Activated CD4-positive, alpha-beta T cell treated with anti-CD3 and anti-CD28 coated beads, Interleukin-2, amount 10 ng/mL, durations not matched to agents 24 days and 14 days (primary cell): Measurements from ENCODE around the gene ATP8A1. TPM values are rescaled to one million over a fixed set of nuclear protein-coding genes. Genes with fewer than 3 reads are reported as not detected.

Source experiments
- DNase-seq: peaks from one replicate; pipeline ENCODE4 v3.0.0; 2022
- H3K27ac Mint-ChIP-seq: one replicate; pipeline ENCODE4 v1.8.0; 2022; ENCODE audit warnings: mild to moderate bottlenecking, mixed read lengths
- H3K27me3 Mint-ChIP-seq: one replicate; pipeline ENCODE4 v1.8.0; 2022; ENCODE audit warnings: mixed read lengths
- H3K36me3 Mint-ChIP-seq: one replicate; pipeline ENCODE4 v1.8.0; 2022; ENCODE audit warnings: low read depth, mild to moderate bottlenecking, mixed read lengths
- H3K4me1 Mint-ChIP-seq: one replicate; pipeline ENCODE4 v1.8.0; 2021; ENCODE audit warnings: mixed read lengths
- H3K4me3 Mint-ChIP-seq: one replicate; pipeline ENCODE4 v1.8.0; 2022; ENCODE audit warnings: mild to moderate bottlenecking, moderate library complexity, mixed read lengths
- H3K9me3 Mint-ChIP-seq: one replicate; pipeline ENCODE4 v1.8.0; 2021; ENCODE audit warnings: mixed read lengths
- intact Hi-C: fragments of 100-400 bp; cut with micrococcal nuclease; formaldehyde crosslinking; loops from one replicate; pipeline ENCODE4 v1.15.1; 2023
- total RNA-seq: library from RNA; stranded (reverse); gene quantifications from 2 replicates; pipeline ENCODE4 v1.2.3, GENCODE V29; 2022

Gene ATP8A1
- total RNA-seq, 1 donor from 2014 or later: 24.3 TPM

GRCh38 chr4:42515156-42515884, 141.6 kb downstream of the ATP8A1 start:
- Mint-ChIP-seq H3K4me3 (no peak overlapping the region), H3K36me3 (peaks cover 3% of the 10 kb centered on the region), H3K4me1 (no peaks in the 10 kb centered on the region), H3K9me3 (no peaks in the 10 kb centered on the region), H3K27me3 (no peaks in the 10 kb centered on the region), H3K27ac (no peak overlapping the region)
- intact Hi-C loops: no loop called here
- no peak for DNase-seq

GRCh38 chr4:42513748-42514492, 143.0 kb downstream of the ATP8A1 start:
- no peaks in the 10 kb centered on the region for H3K27me3 Mint-ChIP-seq
- H3K36me3 Mint-ChIP-seq: no peaks in the 10 kb centered on the region
- no peak overlapping the region for H3K27ac Mint-ChIP-seq
- intact Hi-C loops: no loop called here
- H3K9me3 Mint-ChIP-seq: no peaks in the 10 kb centered on the region
- no peak overlapping the region for H3K4me3 Mint-ChIP-seq
- no peaks in the 10 kb centered on the region for H3K4me1 Mint-ChIP-seq
- no peak for DNase-seq

- Mint-ChIP-seq H3K27ac (no peak overlapping the region), H3K4me1 (no peaks in the 10 kb centered on the region), H3K36me3 (peaks cover under 1% of the 10 kb centered on the region), H3K27me3 (no peaks in the 10 kb centered on the region), H3K9me3 (no peaks in the 10 kb centered on the region), H3K4me3 (no peak overlapping the region)
- intact Hi-C loops: no loop called here
- DNase-seq: no peak
Observed at GRCh38 chr4:42512226-42512625, 144.7 kb downstream of the ATP8A1 start.

GRCh38 chr4:42510225-42510624, 146.7 kb downstream of the ATP8A1 start:
- Mint-ChIP-seq H3K27ac (no peak overlapping the region), H3K9me3 (no peaks in the 10 kb centered on the region), H3K4me1 (no peaks in the 10 kb centered on the region), H3K36me3 (peaks cover 12% of the 10 kb centered on the region), H3K27me3 (no peaks in the 10 kb centered on the region), H3K4me3 (no peak overlapping the region)
- intact Hi-C loops: no loop called here
- no peak for DNase-seq

GRCh38 chr4:42501624-42502401, 155.1 kb downstream of the ATP8A1 start:
- intact Hi-C loops: no loop called here
- no peak overlapping the region for H3K27ac Mint-ChIP-seq
- peaks cover 24% of the 10 kb centered on the region for H3K36me3 Mint-ChIP-seq
- no peaks in the 10 kb centered on the region for H3K9me3 Mint-ChIP-seq
- no peaks in the 10 kb centered on the region for H3K4me1 Mint-ChIP-seq
- no peak for DNase-seq
- no peak overlapping the region for H3K4me3 Mint-ChIP-seq
- H3K27me3 Mint-ChIP-seq: no peaks in the 10 kb centered on the region

GRCh38 chr4:42498040-42498439, 158.9 kb downstream of the ATP8A1 start:
- peaks cover 3% of the 10 kb centered on the region for H3K4me1 Mint-ChIP-seq
- H3K9me3 Mint-ChIP-seq: no peaks in the 10 kb centered on the region
- H3K36me3 Mint-ChIP-seq: peaks cover 14% of the 10 kb centered on the region
- H3K4me3 Mint-ChIP-seq: no peak overlapping the region
- no peaks in the 10 kb centered on the region for H3K27me3 Mint-ChIP-seq
- intact Hi-C loops: no loop called here
- no peak for DNase-seq
- no peak overlapping the region for H3K27ac Mint-ChIP-seq

- peaks cover 11% of the 10 kb centered on the region for H3K36me3 Mint-ChIP-seq
- no peaks in the 10 kb centered on the region for H3K9me3 Mint-ChIP-seq
- no peaks in the 10 kb centered on the region for H3K27me3 Mint-ChIP-seq
- no peak overlapping the region for H3K27ac Mint-ChIP-seq
- intact Hi-C loops: no loop called here
- peaks cover 3% of the 10 kb centered on the region for H3K4me1 Mint-ChIP-seq
- no peak overlapping the region for H3K4me3 Mint-ChIP-seq
- DNase-seq: no peak
Observed at GRCh38 chr4:42497142-42497910, 159.6 kb downstream of the ATP8A1 start.

GRCh38 chr4:42492962-42493361, 163.9 kb downstream of the ATP8A1 start:
- Mint-ChIP-seq H3K27ac (no peak overlapping the region), H3K9me3 (no peaks in the 10 kb centered on the region), H3K4me1 (peaks cover 7% of the 10 kb centered on the region), H3K36me3 (peaks cover 7% of the 10 kb centered on the region), H3K4me3 (no peak overlapping the region), H3K27me3 (no peaks in the 10 kb centered on the region)
- intact Hi-C loops: no loop called here
- DNase-seq: no peak

- H3K36me3 Mint-ChIP-seq: peaks cover 2% of the 10 kb centered on the region
- H3K4me3 Mint-ChIP-seq: no peak overlapping the region
- DNase-seq: no peak
- peaks cover 4% of the 10 kb centered on the region for H3K4me1 Mint-ChIP-seq
- intact Hi-C loops: no loop called here
- no peaks in the 10 kb centered on the region for H3K27me3 Mint-ChIP-seq
- H3K9me3 Mint-ChIP-seq: no peaks in the 10 kb centered on the region
- no peak overlapping the region for H3K27ac Mint-ChIP-seq
Observed at GRCh38 chr4:42490015-42490414, 166.9 kb downstream of the ATP8A1 start.

GRCh38 chr4:42489095-42489494, 167.8 kb downstream of the ATP8A1 start:
- Mint-ChIP-seq H3K27ac (no peak overlapping the region), H3K36me3 (peaks cover 2% of the 10 kb centered on the region), H3K9me3 (no peaks in the 10 kb centered on the region), H3K27me3 (no peaks in the 10 kb centered on the region), H3K4me3 (no peak overlapping the region), H3K4me1 (peaks cover 4% of the 10 kb centered on the region)
- intact Hi-C loops: no loop called here
- no peak for DNase-seq

- Mint-ChIP-seq H3K36me3 (peaks cover 2% of the 10 kb centered on the region), H3K27me3 (no peaks in the 10 kb centered on the region), H3K4me1 (peaks cover 4% of the 10 kb centered on the region), H3K9me3 (no peaks in the 10 kb centered on the region), H3K4me3 (no peak overlapping the region), H3K27ac (no peak overlapping the region)
- intact Hi-C loops: no loop called here
- DNase-seq: no peak
Observed at GRCh38 chr4:42488554-42488953, 168.4 kb downstream of the ATP8A1 start.

- no peaks in the 10 kb centered on the region for H3K9me3 Mint-ChIP-seq
- no peak overlapping the region for H3K27ac Mint-ChIP-seq
- intact Hi-C loops: no loop called here
- no peak for DNase-seq
- no peaks in the 10 kb centered on the region for H3K27me3 Mint-ChIP-seq
- H3K36me3 Mint-ChIP-seq: peaks cover 2% of the 10 kb centered on the region
- no peak overlapping the region for H3K4me3 Mint-ChIP-seq
- peaks cover 4% of the 10 kb centered on the region for H3K4me1 Mint-ChIP-seq
Observed at GRCh38 chr4:42488114-42488513, 168.8 kb downstream of the ATP8A1 start.

GRCh38 chr4:42487230-42487629, 169.7 kb downstream of the ATP8A1 start:
- Mint-ChIP-seq H3K9me3 (no peaks in the 10 kb centered on the region), H3K27me3 (no peaks in the 10 kb centered on the region), H3K27ac (no peak overlapping the region), H3K4me3 (no peak overlapping the region), H3K36me3 (peaks cover 2% of the 10 kb centered on the region), H3K4me1 (peaks cover 4% of the 10 kb centered on the region)
- intact Hi-C loops: no loop called here
- DNase-seq: no peak
